Measurements from ENCODE around the gene TMEM91.

- no peak for TF ChIP-seq CTCF (conservative IDR thresholded peaks at IDR 0.05; ENCODE audit: low read depth, low read length)
- no peak for TF ChIP-seq CEBPB (IDR thresholded peaks at IDR 0.05; ENCODE audit: low read depth, low read length)
- no peak for TF ChIP-seq BHLHE40 (IDR thresholded peaks at IDR 0.05; ENCODE audit: low read depth, low read length)
Measured at GRCh38 chr19:41362143-41362847, 14.0 kb upstream of the TMEM91 start.
